D341Med (cell line): ENCODE measurements around the gene SOX4.

Experiments
- DNase-seq: peaks from one replicate; pipeline ENCODE4 v3.0.0; 2012; ENCODE audit warnings: low spot score

The SOX4 gene

GRCh38 chr6:21593927-21594415 lies 420 bp downstream of the SOX4 start:
- DNase-seq: no peak

GRCh38 chr6:21594416-21595281 lies 1.1 kb downstream of the SOX4 start:
- DNase-seq: peak; percentile 47

- DNase-seq: peak; percentile 52
Observed at GRCh38 chr6:21595285-21596144, 2.0 kb downstream of the SOX4 start.

GRCh38 chr6:21596145-21596948 lies 2.8 kb downstream of the SOX4 start:
- peak; percentile 51 for DNase-seq

- no peak for DNase-seq
Observed at GRCh38 chr6:21596949-21597682, 3.6 kb downstream of the SOX4 start.

- no peak for DNase-seq
Observed at GRCh38 chr6:21597801-21598673, 4.5 kb downstream of the SOX4 start.

GRCh38 chr6:21598674-21599023 lies 5.1 kb downstream of the SOX4 start:
- no peak for DNase-seq

GRCh38 chr6:21599051-21599696 lies 5.6 kb downstream of the SOX4 start:
- DNase-seq: no peak

GRCh38 chr6:21601339-21601923 lies 7.9 kb downstream of the SOX4 start:
- no peak for DNase-seq

GRCh38 chr6:21601932-21602390 lies 8.4 kb downstream of the SOX4 start:
- no peak for DNase-seq

- DNase-seq: no peak
Observed at GRCh38 chr6:21603082-21603952, 9.8 kb downstream of the SOX4 start.

- DNase-seq: no peak
Observed at GRCh38 chr6:21604081-21604480, 10.5 kb downstream of the SOX4 start.

GRCh38 chr6:21605166-21605565 lies 11.6 kb downstream of the SOX4 start:
- DNase-seq: no peak

- no peak for DNase-seq
Observed at GRCh38 chr6:21608601-21609000, 15.1 kb downstream of the SOX4 start.

GRCh38 chr6:21609881-21610329 lies 16.4 kb downstream of the SOX4 start:
- DNase-seq: no peak

GRCh38 chr6:21610341-21610740 lies 16.8 kb downstream of the SOX4 start:
- DNase-seq: no peak

- no peak for DNase-seq
Observed at GRCh38 chr6:21611485-21611884, 17.9 kb downstream of the SOX4 start.

- DNase-seq: no peak
Observed at GRCh38 chr6:21612067-21612745, 18.7 kb downstream of the SOX4 start.
